ENCODE results near the gene ZBTB48.
A peak's percentile ranks its signal among the peaks of the same experiment; 100 is the strongest.
"Not testable (repeated sequence)": the region's sequence is repeated elsewhere in the genome, so short reads cannot be mapped to it uniquely, and the experiment has no call there.

The ZBTB48 gene

GRCh38 chr1:6579374-6580118 is at the start of gene ZBTB48:
TSS of gene ZBTB48 (plus strand) at chr1:6579994. CDS start at chr1:6580610, 616 bp downstream.
- peak; percentile 98 for DNase-seq
- peak; percentile 99 for ATAC-seq

GRCh38 chr1:6530504-6531160 is 49.2 kb upstream of the ZBTB48 start:
- ATAC-seq, result no peak
- no peak for DNase-seq

GRCh38 chr1:6531996-6532395 is 47.8 kb upstream of the ZBTB48 start:
- no peak for ATAC-seq
- no peak for DNase-seq

DNA sequence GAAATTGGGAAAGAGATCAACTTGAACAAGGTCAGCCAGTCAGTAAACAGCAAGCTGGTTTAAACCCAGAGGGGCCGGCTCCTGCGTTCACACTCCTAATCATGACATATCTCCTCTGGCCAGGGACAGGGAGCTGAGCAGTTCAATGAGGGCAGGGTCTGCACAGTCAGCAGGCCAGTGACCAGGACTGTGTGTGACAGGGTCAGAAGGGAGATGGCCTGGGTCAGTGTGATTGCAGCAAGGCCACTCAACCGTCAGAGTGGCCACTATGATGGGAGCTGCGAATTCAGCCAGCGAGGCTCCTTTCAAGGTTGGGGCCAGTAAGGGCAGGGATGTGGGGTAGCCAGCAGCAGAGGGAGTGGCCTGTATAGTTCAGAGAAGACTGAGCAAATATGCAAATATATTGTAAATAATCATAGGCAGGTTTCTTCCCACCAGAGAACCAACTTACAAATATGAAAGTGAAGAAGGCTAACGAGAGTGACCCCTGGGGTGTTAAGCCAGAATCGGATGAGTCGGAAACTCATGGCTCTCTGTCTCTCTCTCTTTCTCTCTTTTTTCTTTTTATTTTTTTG is 45.5 kb upstream of the ZBTB48 start:
- ATAC-seq (no peak), DNase-seq (no peak)

DNA sequence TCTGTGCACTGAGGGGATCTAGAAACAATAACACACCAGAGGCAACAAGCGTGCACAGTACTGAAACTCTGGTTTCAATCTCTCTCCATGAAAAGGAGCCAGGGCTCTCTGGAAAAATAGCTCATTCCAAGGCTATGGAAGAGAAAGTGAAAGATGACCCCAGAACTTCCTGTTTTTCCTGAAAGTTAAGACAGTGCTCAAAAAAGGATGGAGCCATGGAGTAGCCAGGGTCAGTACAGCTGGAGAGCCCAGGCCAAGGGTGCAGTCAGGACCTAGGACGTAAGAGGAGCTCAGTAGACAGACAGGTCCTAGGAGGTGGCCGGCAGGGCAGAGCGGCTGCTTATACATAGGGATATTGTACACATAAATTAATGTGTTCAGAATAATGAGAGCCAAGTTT is 44.6 kb upstream of the ZBTB48 start:
- no peak for DNase-seq
- ATAC-seq, result no peak

DNA sequence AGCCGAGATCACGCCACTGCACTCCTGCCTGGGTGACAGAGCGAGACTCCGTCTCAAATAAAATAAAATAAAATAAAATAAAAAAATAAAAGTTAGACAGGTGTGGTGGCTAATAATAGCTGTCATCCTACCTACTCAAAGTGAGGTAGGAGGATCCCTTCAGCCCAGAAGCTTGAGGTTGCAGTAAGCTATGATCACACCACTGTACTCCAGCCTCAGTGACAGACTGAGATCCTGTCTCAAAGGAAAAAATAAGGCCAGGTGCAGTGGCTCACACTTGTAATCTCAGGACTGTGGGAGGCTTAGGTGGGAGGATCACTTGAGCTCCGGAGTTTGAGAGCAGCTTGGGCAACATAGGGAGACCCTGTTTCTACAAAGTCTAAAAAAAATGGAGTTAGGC is 43.5 kb upstream of the ZBTB48 start:
- no peak for ATAC-seq
- no peak for DNase-seq

DNA sequence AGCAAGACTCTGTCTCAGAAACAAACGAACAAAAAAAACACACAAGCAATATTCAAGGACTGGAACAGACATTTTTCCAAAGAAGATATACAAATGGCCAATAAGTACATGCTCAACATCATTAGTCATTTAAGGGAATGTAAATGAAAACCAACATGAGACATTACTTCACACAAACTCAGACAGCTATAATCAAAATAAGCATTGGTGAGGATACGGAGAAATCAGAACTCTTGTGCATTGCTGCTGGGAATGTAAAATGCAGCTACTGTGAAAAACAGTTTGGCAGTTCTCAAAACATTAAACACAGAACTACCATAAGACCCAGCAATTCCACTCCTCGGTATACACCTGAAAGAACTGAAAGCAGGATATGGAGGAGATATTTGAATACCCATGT is 40.8 kb upstream of the ZBTB48 start:
- ATAC-seq, result no peak
- DNase-seq, result no peak

DNA sequence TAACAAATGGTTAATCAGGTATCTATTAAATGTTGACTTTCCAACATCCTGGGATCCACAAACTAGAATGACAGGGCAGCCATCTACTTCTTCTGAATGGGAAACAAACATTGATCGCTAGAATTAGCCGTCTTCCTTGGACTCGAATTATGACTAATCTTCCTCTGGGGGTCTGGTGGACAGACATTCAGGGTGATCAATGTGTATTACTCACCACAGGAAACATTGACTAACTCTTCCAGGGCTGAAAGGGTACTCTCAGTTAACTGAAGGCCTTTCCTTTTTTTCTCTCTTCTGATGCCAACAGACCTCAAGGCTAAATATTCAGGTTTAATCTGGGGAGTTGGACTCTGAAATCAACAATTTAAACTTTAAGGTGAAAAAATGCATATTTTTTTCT is 35.0 kb upstream of the ZBTB48 start:
- DNase-seq (no peak), ATAC-seq (peak; percentile 89)

GRCh38 chr1:6545276-6546112 is 34.3 kb upstream of the ZBTB48 start:
- DNase-seq (no peak), ATAC-seq (no peak)

GRCh38 chr1:6546326-6546725 is 33.5 kb upstream of the ZBTB48 start:
- ATAC-seq (no peak), DNase-seq (no peak)

DNA sequence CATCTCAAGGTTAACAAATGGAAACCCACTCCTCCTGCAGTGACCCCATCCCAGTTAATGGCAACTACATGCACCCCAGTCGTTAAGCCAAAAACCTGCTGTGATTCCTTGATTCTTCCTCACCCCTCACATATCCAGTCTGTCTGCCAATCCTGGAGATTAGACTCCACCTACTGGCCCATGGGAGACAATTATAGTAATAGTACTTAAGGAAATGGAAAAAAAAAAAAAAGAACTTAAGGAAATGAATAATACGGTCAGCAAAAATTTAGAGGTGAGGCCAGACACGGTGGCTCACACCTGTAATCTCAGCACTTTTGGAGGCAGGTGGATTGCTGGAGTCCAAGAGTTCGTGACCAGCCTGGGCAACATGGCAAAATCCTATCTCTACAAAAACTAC is 32.5 kb upstream of the ZBTB48 start:
- ATAC-seq (no peak), DNase-seq (no peak)

DNA sequence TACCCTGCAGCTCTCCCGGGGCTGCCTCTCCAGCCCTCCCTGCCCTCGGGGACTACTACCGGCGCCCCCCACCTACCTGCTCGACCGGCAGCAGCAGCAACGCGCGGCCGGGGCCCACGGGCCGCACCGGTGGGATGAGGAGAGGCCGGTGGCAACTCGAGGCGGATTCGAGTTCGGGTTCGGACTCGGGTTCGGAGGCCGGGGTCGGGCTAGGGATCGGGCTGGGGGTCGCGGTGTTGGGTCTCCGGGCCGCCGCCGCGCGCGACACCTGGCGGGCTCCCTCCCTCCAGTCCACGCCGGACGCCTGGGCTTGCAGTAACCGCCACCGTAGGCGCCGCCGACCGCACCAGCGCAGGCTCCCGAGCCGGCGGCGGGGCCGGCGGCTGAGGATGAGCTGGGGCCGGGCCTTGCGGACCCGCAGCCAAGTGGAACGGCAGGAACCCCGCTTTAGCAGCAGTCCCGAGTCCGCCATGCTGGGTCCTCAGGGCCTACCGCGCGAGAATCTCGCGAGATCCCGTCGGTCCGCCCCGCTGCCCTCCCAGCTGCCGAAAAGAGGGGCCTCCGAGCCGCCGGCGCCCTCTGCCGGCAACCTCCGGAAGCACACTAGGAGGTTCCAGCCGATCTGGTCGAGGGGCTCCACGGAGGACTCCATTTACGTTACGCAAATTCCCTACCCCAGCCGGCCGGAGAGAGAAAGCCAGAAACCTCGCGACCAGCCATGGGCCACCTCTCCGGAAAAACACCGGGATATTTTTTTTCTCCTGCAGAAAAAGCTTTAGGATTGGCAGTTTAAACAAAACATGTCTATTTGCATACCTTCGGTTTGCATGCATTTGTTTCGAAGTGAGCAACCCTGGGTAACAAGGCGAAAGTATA is 25.5 kb upstream of the ZBTB48 start, which contains the start of gene NOL9:
Gene NOL9 (minus strand): TSS at position 483 of the 876 bp plus-strand sequence. CDS start 11 bp downstream, at position 472.
- ATAC-seq, result peak; percentile 98
- DNase-seq, result peak; percentile 95

GRCh38 chr1:6554907-6555778 is 24.7 kb upstream of the ZBTB48 start, which contains the start of gene TAS1R1:
TSS of gene TAS1R1 (plus strand) at chr1:6555307. CDS start at chr1:6555374, 67 bp downstream.
- DNase-seq (no peak), ATAC-seq (no peak)

- no peak for ATAC-seq
- no peak for DNase-seq
Measured at GRCh38 chr1:6557597-6557996, 22.2 kb upstream of the ZBTB48 start.

GRCh38 chr1:6559161-6559560 is 20.6 kb upstream of the ZBTB48 start:
- not testable (repeated sequence) for ATAC-seq, DNase-seq

- DNase-seq, result no peak
- ATAC-seq, result no peak
Measured at GRCh38 chr1:6560267-6560666, 19.5 kb upstream of the ZBTB48 start.

- DNase-seq (no peak), ATAC-seq (no peak)
Measured at GRCh38 chr1:6569033-6569432, 10.8 kb upstream of the ZBTB48 start.

- DNase-seq (no peak), ATAC-seq (no peak)
Measured at GRCh38 chr1:6570100-6570499, 9.7 kb upstream of the ZBTB48 start.

DNA sequence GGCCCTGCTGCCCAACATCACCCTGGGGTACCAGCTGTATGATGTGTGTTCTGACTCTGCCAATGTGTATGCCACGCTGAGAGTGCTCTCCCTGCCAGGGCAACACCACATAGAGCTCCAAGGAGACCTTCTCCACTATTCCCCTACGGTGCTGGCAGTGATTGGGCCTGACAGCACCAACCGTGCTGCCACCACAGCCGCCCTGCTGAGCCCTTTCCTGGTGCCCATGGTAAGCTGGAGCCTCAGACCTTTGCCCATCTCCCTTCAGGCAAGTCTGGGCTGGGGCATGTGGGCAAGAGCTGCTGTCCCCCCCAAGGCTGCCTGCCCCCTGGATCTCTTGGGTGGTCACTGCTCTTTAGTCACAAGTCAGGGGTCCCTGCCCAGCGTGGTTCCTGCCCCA is 8.8 kb upstream of the ZBTB48 start:
- DNase-seq (no peak), ATAC-seq (peak; percentile 21)

- DNase-seq (no peak), ATAC-seq (no peak)
Measured at GRCh38 chr1:6572653-6573383, 7.0 kb upstream of the ZBTB48 start.

Measured in stimulated activated naive CD8-positive, alpha-beta T cell treated with anti-CD3 and anti-CD28 coated beads, Interleukin-15, Interleukin-2, amounts not matched to agents 100 U/mL and 50 U/mL, for 24 hours (primary cell).